Hepatocyte (in vitro differentiated cells): ENCODE results near the gene ZNF385D. TPM values are rescaled to one million over a fixed set of nuclear protein-coding genes. Genes with fewer than 3 reads are reported as not detected.

Experiments used
- DNase-seq: peaks from one replicate; pipeline ENCODE4 v3.0.0-alpha.2; 2016; ENCODE audit warnings: low spot score
- H2AFZ ChIP-seq: fragments of 200-600 bp; sonication (generic); 2 replicates; pipeline ENCODE4 v1.6.0; 2016; ENCODE audit warnings: antibody characterized with exemption, mild to moderate bottlenecking
- H3K27ac ChIP-seq: fragments of 200-600 bp; sonication (generic); 2 replicates; pipeline ENCODE4 v1.5.1; 2016; ENCODE audit warnings: mild to moderate bottlenecking
- H3K27me3 ChIP-seq: fragments of 200-600 bp; sonication (generic); 2 replicates; pipeline ENCODE4 v1.6.1; 2016
- H3K36me3 ChIP-seq: fragments of 200-600 bp; sonication (generic); replicated peaks from 2 replicates; pipeline ENCODE4 v1.5.1; 2016; ENCODE audit warnings: low read depth; ENCODE audit not compliant: insufficient read depth
- H3K4me1 ChIP-seq: fragments of 200-600 bp; sonication (generic); 2 replicates; pipeline ENCODE4 v1.5.1; 2016; ENCODE audit warnings: mild to moderate bottlenecking, moderate library complexity; ENCODE audit not compliant: insufficient read depth
- H3K4me2 ChIP-seq: fragments of 200-600 bp; sonication (generic); 2 replicates; pipeline ENCODE4 v1.6.0; 2016
- H3K4me3 ChIP-seq: fragments of 200-600 bp; sonication (generic); 2 replicates; pipeline ENCODE4 v1.5.1; 2016; ENCODE audit warnings: mild to moderate bottlenecking
- H3K79me2 ChIP-seq: fragments of 200-600 bp; sonication (generic); 2 replicates; pipeline ENCODE4 v1.6.0; 2017; ENCODE audit warnings: mild to moderate bottlenecking
- H3K9me2 ChIP-seq: fragments of 200-600 bp; sonication (generic); replicated peaks from 2 replicates; pipeline ENCODE4 v1.6.0; 2017; ENCODE audit warnings: mild to moderate bottlenecking; ENCODE audit not compliant: insufficient read depth
- H3K9me3 ChIP-seq: fragments of 200-600 bp; sonication (generic); 2 replicates; pipeline ENCODE4 v1.5.1; 2016; ENCODE audit warnings: low read depth, mild to moderate bottlenecking
- H4K20me1 ChIP-seq: fragments of 200-600 bp; sonication (generic); 2 replicates; pipeline ENCODE4 v1.6.0; 2016; ENCODE audit warnings: mild to moderate bottlenecking; ENCODE audit not compliant: insufficient read depth, poor library complexity, severe bottlenecking
- EZH2 ChIP-seq: fragments of 200-600 bp; sonication (generic); IDR thresholded peaks from 2 replicates; pipeline ENCODE4 v1.6.1; 2016; ENCODE audit warnings: antibody characterized with exemption, mild to moderate bottlenecking, borderline replicate concordance
- EZH2phosphoT487 ChIP-seq: fragments of 200-600 bp; sonication (generic); IDR thresholded peaks from one replicate; pipeline ENCODE4 v1.6.1; 2018; ENCODE audit warnings: antibody characterized with exemption, mild to moderate bottlenecking, low read depth, moderate library complexity; ENCODE audit not compliant: unreplicated experiment, severe bottlenecking
- WGBS: methylation state at CpG from one replicate; pipeline ENCODE4 v1.1.6; 2016; ENCODE audit warnings: low lambda C conversion rate; ENCODE audit errors: missing lambda C conversion rate; 5-methylcytosine and 5-hydroxymethylcytosine counted together
- polyA plus RNA-seq: library from polyadenylated mRNA; unstranded; fragments of >200 nt; fragmentation: Nextera tagmentation; extraction: Ambion mirVana; gene quantifications from 2 replicates; pipeline ENCODE4 v1.2.1, GENCODE V29; 2016
- total RNA-seq: library from RNA; depleted of rRNA; stranded (reverse); fragments of >200 nt; gene quantifications from 2 replicates; pipeline ENCODE4 v1.2.3, GENCODE V29; 2014
- TF ChIP-seq, protein P1 (sequence below): fragments of 200-600 bp; sonication (generic); IDR thresholded peaks from 2 replicates; pipeline ENCODE4 v1.5.1; 2016; ENCODE audit warnings: antibody characterized with exemption, mild to moderate bottlenecking; ENCODE audit not compliant: poor library complexity

The ZNF385D gene
- total and polyA plus RNA-seq, 2 experiments from 2014 or later, result 4.9 to 7.4 TPM

DNA sequence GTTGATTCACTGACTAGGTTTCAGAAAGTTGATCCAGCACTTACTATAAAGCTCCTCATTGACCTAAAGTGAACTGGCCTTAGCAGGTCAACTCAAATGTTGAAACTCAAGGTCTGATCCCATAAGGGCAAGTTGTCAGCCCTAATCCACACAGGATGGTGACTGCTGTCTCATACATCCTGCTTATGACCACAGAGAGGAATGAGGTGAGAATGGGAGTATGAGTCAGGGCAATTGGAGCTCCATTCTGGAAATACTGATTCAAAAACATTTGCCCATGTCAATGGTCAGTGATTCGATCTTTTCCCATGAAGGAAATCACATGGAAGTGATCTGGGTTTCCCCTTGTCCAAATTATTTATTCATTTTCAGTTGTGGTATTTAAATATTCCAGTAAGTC, 78.7 kb downstream of the ZNF385D start:
- TF ChIP-seq EZH2, result no peak
- TF ChIP-seq, protein P1, sequence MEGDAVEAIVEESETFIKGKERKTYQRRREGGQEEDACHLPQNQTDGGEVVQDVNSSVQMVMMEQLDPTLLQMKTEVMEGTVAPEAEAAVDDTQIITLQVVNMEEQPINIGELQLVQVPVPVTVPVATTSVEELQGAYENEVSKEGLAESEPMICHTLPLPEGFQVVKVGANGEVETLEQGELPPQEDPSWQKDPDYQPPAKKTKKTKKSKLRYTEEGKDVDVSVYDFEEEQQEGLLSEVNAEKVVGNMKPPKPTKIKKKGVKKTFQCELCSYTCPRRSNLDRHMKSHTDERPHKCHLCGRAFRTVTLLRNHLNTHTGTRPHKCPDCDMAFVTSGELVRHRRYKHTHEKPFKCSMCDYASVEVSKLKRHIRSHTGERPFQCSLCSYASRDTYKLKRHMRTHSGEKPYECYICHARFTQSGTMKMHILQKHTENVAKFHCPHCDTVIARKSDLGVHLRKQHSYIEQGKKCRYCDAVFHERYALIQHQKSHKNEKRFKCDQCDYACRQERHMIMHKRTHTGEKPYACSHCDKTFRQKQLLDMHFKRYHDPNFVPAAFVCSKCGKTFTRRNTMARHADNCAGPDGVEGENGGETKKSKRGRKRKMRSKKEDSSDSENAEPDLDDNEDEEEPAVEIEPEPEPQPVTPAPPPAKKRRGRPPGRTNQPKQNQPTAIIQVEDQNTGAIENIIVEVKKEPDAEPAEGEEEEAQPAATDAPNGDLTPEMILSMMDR, result no peak
- no peak for TF ChIP-seq EZH2phosphoT487
- no peaks in the 10 kb centered on the region for H3K9me2 ChIP-seq
- no peak for DNase-seq
- no peak overlapping the region for H3K27ac ChIP-seq
- H3K9me3 ChIP-seq, result no peaks in the 10 kb centered on the region
- H3K27me3 ChIP-seq, result no peaks in the 10 kb centered on the region
- H4K20me1 ChIP-seq, result no peaks in the 10 kb centered on the region
- no peak overlapping the region for H3K4me2 ChIP-seq
- 90% methylated on average over 1 of the region's 1 CpG for WGBS
- H3K36me3 ChIP-seq, result no peaks in the 10 kb centered on the region
- no peaks in the 10 kb centered on the region for H3K79me2 ChIP-seq
- H2AFZ ChIP-seq, result no peak overlapping the region
- no peak overlapping the region for H3K4me3 ChIP-seq
- no peaks in the 10 kb centered on the region for H3K4me1 ChIP-seq

DNA sequence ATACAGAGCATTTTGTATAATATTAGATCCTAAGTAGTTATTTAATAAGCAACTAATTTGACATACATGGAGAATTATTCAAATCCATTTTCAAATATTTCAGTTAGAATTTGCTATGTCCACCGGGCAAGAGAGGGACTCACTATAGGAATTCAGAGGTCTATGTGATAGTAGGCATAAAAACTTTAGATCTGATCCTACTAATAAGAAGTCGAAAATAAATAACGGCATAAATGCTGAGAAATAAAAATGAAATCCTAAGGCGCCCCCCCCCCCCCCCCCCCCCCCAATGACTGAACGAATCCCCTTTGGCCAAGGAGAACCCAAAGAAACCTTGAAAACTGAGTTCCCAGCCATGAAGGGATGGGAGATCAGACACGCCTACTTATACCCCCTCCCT, 80.6 kb downstream of the ZNF385D start:
- Histone ChIP-seq H3K79me2 (no peaks in the 10 kb centered on the region), H3K36me3 (no peaks in the 10 kb centered on the region), H3K27ac (no peak overlapping the region), H4K20me1 (no peaks in the 10 kb centered on the region), H3K4me1 (no peaks in the 10 kb centered on the region), H3K9me3 (no peaks in the 10 kb centered on the region), H3K4me3 (no peak overlapping the region), H3K4me2 (no peak overlapping the region), H3K27me3 (no peaks in the 10 kb centered on the region), H2AFZ (no peak overlapping the region), H3K9me2 (no peaks in the 10 kb centered on the region)
- TF ChIP-seq EZH2phosphoT487, result no peak
- TF ChIP-seq, protein P1, result no peak
- TF ChIP-seq EZH2, result no peak
- no peak for DNase-seq
- 92% methylated on average over 5 of the region's 6 CpGs for WGBS

DNA sequence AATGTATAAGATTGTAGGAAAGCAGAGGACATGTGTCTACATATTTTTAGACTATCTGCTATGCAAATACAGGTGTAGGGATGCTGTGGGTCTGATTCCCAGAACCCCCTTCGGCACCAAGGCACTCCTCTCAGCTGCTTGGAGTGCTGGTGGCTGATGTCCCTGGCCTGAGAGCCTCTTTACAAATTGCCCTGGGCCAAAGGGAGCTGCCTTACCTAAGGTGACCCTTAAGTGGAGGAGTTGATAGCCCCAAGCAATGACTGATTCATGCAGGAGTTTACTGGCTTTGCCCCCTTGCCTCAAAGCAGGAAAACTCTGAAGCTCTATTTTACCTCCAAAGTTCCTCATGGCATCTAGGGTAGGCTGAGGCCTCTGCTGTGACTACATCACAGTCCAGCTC, 83.0 kb downstream of the ZNF385D start:
- H2AFZ ChIP-seq, result no peak overlapping the region
- no peaks in the 10 kb centered on the region for H3K4me1 ChIP-seq
- no peak for DNase-seq
- no peak overlapping the region for H3K27ac ChIP-seq
- no peaks in the 10 kb centered on the region for H3K9me2 ChIP-seq
- no peak overlapping the region for H3K4me3 ChIP-seq
- H3K9me3 ChIP-seq, result no peaks in the 10 kb centered on the region
- 79% methylated on average over 1 of the region's 1 CpG for whole genome bisulfite sequencing
- H3K36me3 ChIP-seq, result no peaks in the 10 kb centered on the region
- no peaks in the 10 kb centered on the region for H3K79me2 ChIP-seq
- TF ChIP-seq EZH2 (no peak), EZH2phosphoT487 (no peak)
- TF ChIP-seq, protein P1, result no peak
- H3K27me3 ChIP-seq, result no peaks in the 10 kb centered on the region
- no peaks in the 10 kb centered on the region for H4K20me1 ChIP-seq
- H3K4me2 ChIP-seq, result no peak overlapping the region
